Calu3 (cell line): Measurements from ENCODE around the gene CDK5RAP1. TPM values are rescaled to one million over a fixed set of nuclear protein-coding genes. Genes with fewer than 3 reads are reported as not detected.

ENCODE experiments used
- BruUV-seq: library from RNA; stranded (reverse); fragments of 400-500 nt; replicated peaks from 2 replicates; lab custom pipeline; 2021; lab: Mats Ljungman, UMichigan
- CTCF ChIA-PET: fragments of 300-600 bp; sonication (Branson Sonifier 250); formaldehyde crosslinking; loops from one replicate; lab custom pipeline; 2022; ENCODE audit warnings: antibody characterized with exemption; lab: Charles Lee
- DNase-seq: peaks from one replicate; pipeline ENCODE4 v3.0.0; 2022
- H3K27ac Mint-ChIP-seq: one replicate; pipeline ENCODE4 v1.8.0; 2022; ENCODE audit warnings: mixed read lengths; ENCODE audit not compliant: unreplicated experiment
- H3K27me3 Mint-ChIP-seq: one replicate; pipeline ENCODE4 v1.8.0; 2022; ENCODE audit warnings: mixed read lengths; ENCODE audit not compliant: unreplicated experiment
- H3K36me3 Mint-ChIP-seq: one replicate; pipeline ENCODE4 v1.8.0; 2022; ENCODE audit warnings: mild to moderate bottlenecking, moderate library complexity, mixed read lengths; ENCODE audit not compliant: insufficient read depth, unreplicated experiment
- H3K4me1 Mint-ChIP-seq: one replicate; pipeline ENCODE4 v1.8.0; 2022; ENCODE audit warnings: mild to moderate bottlenecking, low read depth, mixed read lengths; ENCODE audit not compliant: unreplicated experiment
- H3K4me3 Mint-ChIP-seq: one replicate; pipeline ENCODE4 v1.8.0; 2022; ENCODE audit warnings: mild to moderate bottlenecking, low read depth, moderate library complexity, mixed read lengths; ENCODE audit not compliant: unreplicated experiment
- H3K9me3 Mint-ChIP-seq: one replicate; pipeline ENCODE4 v1.8.0; 2022; ENCODE audit warnings: low read depth, mixed read lengths; ENCODE audit not compliant: unreplicated experiment
- intact Hi-C: fragments of 100-400 bp; cut with micrococcal nuclease; formaldehyde crosslinking; loops from one replicate; pipeline ENCODE4 v1.10.0; 2022; ENCODE audit not compliant: unreplicated experiment
- total RNA-seq: library from RNA; stranded (reverse); gene quantifications from 2 replicates; pipeline ENCODE4 v1.2.3, GENCODE V29; 2022
- TF ChIP-seq, protein P1 (sequence below): fragments of 200-600 bp; IDR thresholded peaks from one replicate; pipeline ENCODE4 v1.8.0; 2022; ENCODE audit warnings: antibody characterized with exemption; ENCODE audit not compliant: unreplicated experiment

CDK5RAP1 gene
- total RNA-seq, 1 experiment from 2014 or later, result 65.8 TPM

DNA sequence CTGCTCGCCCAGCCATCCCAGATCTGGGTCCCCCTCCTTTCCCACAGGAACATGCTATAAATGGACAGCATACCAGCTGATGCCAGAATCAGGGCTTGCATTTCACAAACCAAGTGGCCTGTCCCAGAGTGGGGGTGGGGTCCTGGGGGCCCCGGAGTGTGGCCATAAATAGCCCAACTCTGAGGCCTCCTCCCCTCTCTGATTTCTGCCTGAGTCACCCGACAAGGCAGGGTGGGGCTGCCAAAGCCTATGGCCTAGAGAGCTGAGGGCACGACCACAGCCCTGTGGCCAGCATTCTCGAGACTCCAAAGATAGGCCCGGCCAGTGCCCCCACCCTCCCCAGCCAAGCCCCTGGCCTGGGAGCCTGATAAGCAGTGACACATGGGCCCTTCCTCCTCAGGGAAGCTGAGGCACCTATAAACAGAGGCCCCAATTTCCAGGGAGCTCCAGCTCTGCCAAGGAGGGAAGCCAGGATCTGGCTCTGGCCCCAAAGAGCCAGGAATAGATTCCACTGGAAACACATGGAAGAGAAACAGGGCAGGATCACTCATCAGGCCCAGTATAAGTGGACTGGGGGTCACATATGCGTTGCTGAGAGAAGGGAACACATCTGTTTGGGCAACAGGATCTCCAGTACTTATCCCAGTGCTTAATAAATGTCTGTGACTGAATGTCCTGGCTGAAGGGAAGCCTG, 22.0 kb upstream of the CDK5RAP1 start:
- Mint-ChIP-seq H3K36me3 (peaks cover 4% of the 10 kb centered on the region), H3K9me3 (no peaks in the 10 kb centered on the region), H3K27me3 (no peaks in the 10 kb centered on the region), H3K27ac (peak overlapping the region; percentile 34), H3K4me1 (peaks cover 15% of the 10 kb centered on the region), H3K4me3 (no peak overlapping the region)
- TF ChIP-seq, protein P1, sequence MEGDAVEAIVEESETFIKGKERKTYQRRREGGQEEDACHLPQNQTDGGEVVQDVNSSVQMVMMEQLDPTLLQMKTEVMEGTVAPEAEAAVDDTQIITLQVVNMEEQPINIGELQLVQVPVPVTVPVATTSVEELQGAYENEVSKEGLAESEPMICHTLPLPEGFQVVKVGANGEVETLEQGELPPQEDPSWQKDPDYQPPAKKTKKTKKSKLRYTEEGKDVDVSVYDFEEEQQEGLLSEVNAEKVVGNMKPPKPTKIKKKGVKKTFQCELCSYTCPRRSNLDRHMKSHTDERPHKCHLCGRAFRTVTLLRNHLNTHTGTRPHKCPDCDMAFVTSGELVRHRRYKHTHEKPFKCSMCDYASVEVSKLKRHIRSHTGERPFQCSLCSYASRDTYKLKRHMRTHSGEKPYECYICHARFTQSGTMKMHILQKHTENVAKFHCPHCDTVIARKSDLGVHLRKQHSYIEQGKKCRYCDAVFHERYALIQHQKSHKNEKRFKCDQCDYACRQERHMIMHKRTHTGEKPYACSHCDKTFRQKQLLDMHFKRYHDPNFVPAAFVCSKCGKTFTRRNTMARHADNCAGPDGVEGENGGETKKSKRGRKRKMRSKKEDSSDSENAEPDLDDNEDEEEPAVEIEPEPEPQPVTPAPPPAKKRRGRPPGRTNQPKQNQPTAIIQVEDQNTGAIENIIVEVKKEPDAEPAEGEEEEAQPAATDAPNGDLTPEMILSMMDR, result no peak
- intact Hi-C loops, result no loop called here
- DNase-seq, result peak; percentile 61
- CTCF ChIA-PET, result interaction anchor here (0.6 to 1.2 kb wide), 4 partner anchors 20 to 713 kb away, joined by 3 to 4 read pairs (median 4); partner anchors contain the start of gene SNTA1
- BruUV-seq, result no TSS peak

DNA sequence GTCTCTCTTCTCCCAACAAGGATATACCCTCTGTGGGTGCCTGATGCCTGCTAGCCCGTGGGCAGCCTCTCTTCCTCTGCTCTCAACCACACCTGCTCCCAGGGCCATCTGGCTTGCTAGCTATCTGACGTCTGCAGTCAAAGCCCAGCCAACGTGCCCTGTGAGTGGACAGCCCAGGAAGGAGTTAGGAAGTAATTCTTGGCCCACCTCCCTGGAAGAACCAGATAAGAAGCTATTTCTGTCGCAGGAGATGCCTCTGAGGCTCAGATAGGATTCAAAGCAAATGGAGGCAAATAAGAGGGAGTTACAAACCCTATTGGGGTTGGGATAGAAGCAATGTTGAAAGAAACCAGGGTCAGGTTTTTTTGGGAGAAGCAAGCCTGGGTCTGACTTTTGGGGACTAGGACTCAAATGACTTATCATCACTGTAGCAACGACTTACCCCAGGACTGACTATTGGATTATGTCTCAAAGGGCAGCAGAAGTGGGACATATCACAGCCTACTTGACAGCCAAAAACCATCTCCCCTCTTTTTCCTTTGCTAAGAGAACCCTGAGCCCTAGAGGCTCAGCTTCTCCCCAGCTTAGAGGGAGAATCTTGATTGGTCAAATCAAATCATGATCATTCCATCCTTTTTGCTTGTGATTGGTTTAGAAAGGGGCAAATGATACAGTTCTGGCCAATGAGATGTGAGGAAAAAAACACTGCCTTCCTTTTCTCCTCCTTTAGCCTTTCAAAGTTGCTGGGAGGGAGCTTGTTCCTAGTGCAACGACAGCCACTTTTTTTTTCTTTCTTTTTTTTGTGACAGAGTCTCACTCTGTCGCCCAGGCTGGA, 18.0 kb upstream of the CDK5RAP1 start:
- Mint-ChIP-seq H3K4me1 (peaks cover 15% of the 10 kb centered on the region), H3K4me3 (no peak overlapping the region), H3K36me3 (peaks cover 4% of the 10 kb centered on the region), H3K27ac (no peak overlapping the region), H3K27me3 (no peaks in the 10 kb centered on the region), H3K9me3 (no peaks in the 10 kb centered on the region)
- intact Hi-C loops, result no loop called here
- TF ChIP-seq, protein P1, result no peak
- no peak for DNase-seq
- no TSS peak for BruUV-seq
- CTCF ChIA-PET, result interaction anchor here (0.5 to 1.3 kb wide), 7 partner anchors 10 to 482 kb away, joined by 3 to 6 read pairs (median 3); no protein-coding TSS in a partner anchor

DNA sequence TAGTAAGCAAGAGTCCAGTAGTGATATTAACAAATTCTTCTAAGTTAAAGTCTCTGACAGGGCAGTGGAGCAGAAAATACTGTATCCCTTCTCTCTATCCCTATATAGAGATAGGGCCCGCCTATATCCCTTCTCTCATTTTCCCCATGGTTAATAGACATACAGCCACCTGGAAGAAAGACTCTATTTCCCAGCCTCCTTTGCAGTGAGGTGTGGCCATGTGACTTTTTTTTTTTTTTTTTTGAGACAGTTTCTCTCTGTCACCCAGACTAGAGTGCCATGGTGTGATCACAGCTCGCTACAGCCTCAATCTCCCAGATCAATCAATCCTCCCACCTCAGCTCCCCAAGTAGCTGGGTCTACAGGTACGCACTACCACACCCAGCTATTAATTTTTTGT, 16.7 kb upstream of the CDK5RAP1 start:
- H3K27ac Mint-ChIP-seq, result no peak overlapping the region
- intact Hi-C loops, result no loop called here
- CTCF ChIA-PET, result interaction anchor here (1.3 kb wide), 1 partner anchor 11 kb away, joined by 3 read pairs; no protein-coding TSS in a partner anchor
- H3K4me1 Mint-ChIP-seq, result peaks cover 6% of the 10 kb centered on the region
- no peak for DNase-seq
- no peaks in the 10 kb centered on the region for H3K27me3 Mint-ChIP-seq
- H3K36me3 Mint-ChIP-seq, result no peaks in the 10 kb centered on the region
- H3K4me3 Mint-ChIP-seq, result no peak overlapping the region
- TF ChIP-seq, protein P1, result no peak
- no TSS peak for BruUV-seq
- no peaks in the 10 kb centered on the region for H3K9me3 Mint-ChIP-seq

DNA sequence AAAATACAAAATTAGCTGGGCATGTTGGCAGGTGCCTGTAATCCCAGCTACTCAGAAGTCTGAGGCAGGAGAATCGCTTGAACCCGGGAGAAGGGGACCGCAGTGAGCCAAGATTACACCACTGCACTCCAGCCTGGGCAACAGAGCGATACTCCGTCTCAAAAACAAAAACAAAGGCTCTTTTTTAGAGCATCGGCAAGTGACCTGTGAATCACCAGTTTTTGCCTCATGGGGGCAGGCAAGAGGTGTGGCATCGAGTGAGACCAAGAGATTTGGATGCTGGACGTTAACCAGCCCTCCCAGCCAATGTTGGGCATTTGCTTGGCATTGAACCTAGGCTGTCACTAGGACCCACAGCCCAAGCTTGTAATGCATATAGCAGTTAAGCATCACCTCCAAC, 14.6 kb upstream of the CDK5RAP1 start:
- TF ChIP-seq, protein P1, result peak; percentile 71
- no TSS peak for BruUV-seq
- H3K4me1 Mint-ChIP-seq, result no peaks in the 10 kb centered on the region
- peak; percentile 65 for DNase-seq
- peaks cover 2% of the 10 kb centered on the region for H3K36me3 Mint-ChIP-seq
- no peaks in the 10 kb centered on the region for H3K9me3 Mint-ChIP-seq
- intact Hi-C loops, result no loop called here
- no peaks in the 10 kb centered on the region for H3K27me3 Mint-ChIP-seq
- CTCF ChIA-PET, result interaction anchor here (1.0 kb wide), 1 partner anchor 14 kb away, joined by 5 read pairs; the partner anchor contains the start of gene CDK5RAP1
- no peak overlapping the region for H3K4me3 Mint-ChIP-seq
- no peak overlapping the region for H3K27ac Mint-ChIP-seq
